A549 (cell line): ENCODE results near the gene SLC22A23.
"Not testable (repeated sequence)": the region's sequence is repeated elsewhere in the genome, so short reads cannot be mapped to it uniquely, and the experiment has no call there.

Source experiments
- BHLHE40 ChIP-seq: IDR thresholded peaks from 2 replicates; pipeline ENCODE4 v1.6.1; 2012; ENCODE audit warnings: low read depth, low read length, inconsistent platforms
- CBX2 ChIP-seq: fragments of 200-600 bp; sonication (generic); IDR thresholded peaks from 2 replicates; pipeline ENCODE4 v1.6.1; 2016; ENCODE audit warnings: low read depth, mild to moderate bottlenecking, borderline replicate concordance
- CHD2 ChIP-seq: fragments of 150-350 bp; IDR thresholded peaks from 2 replicates; pipeline ENCODE4 v1.6.1; 2014; ENCODE audit warnings: low read length; ENCODE audit not compliant: partially characterized antibody
- CTCF ChIP-seq: fragments of >200 bp; sonication (Bioruptor Twin); formaldehyde crosslinking; IDR thresholded peaks from 3 replicates; pipeline ENCODE4 v1.5.1; 2016
- HDAC2 ChIP-seq: fragments of 200-600 bp; sonication (generic); IDR thresholded peaks from 2 replicates; pipeline ENCODE4 v1.6.1; 2016
- HEYL ChIP-seq: fragments of 250-450 bp; sonication (Bioruptor Pico); IDR thresholded peaks from 2 replicates; pipeline ENCODE4 v1.8.0; 2021; ENCODE audit warnings: mild to moderate bottlenecking, moderate library complexity
- PHF8 ChIP-seq: fragments of 200-600 bp; sonication (generic); IDR thresholded peaks from 2 replicates; pipeline ENCODE4 v1.6.1; 2016; ENCODE audit warnings: low read depth, mild to moderate bottlenecking, antibody characterized with exemption, moderate library complexity, borderline replicate concordance
- POLR2A ChIP-seq: IDR thresholded peaks from 2 replicates; pipeline ENCODE4 v1.6.1; 2012; ENCODE audit warnings: mild to moderate bottlenecking, low read length
- RAD21 ChIP-seq, 2 experiments: fragments of >200 bp in 1 of 2; sonication (Bioruptor Twin) in 1 of 2; formaldehyde crosslinking in 1 of 2; IDR thresholded peaks in 1 of 2; conservative IDR thresholded peaks in 1 of 2; 2 replicates in 1 of 2; 3 replicates in 1 of 2; pipeline ENCODE4 v1.6.1; 2012 to 2018; ENCODE audit warnings: inconsistent platforms in 1 of 2
- RFX5 ChIP-seq: fragments of 450-650 bp; IDR thresholded peaks from 2 replicates; pipeline ENCODE4 v1.7.1; 2014; ENCODE audit warnings: antibody characterized with exemption, mild to moderate bottlenecking, moderate library complexity
- USF2 ChIP-seq: fragments of 450-650 bp; IDR thresholded peaks from 2 replicates; pipeline ENCODE4 v1.6.1; 2014; ENCODE audit warnings: antibody characterized with exemption
- ZC3H11A ChIP-seq: fragments of 450-650 bp; IDR thresholded peaks from 2 replicates; pipeline ENCODE4 v1.6.1; 2014; ENCODE audit warnings: antibody characterized with exemption, mild to moderate bottlenecking
- TF ChIP-seq, protein P1 (sequence below): fragments of 200-600 bp; sonication (generic); IDR thresholded peaks from 2 replicates; pipeline ENCODE4 v1.6.1; 2016; ENCODE audit warnings: antibody characterized with exemption, mild to moderate bottlenecking, moderate library complexity
- TF ChIP-seq, protein P2 (sequence below): IDR thresholded peaks from 2 replicates; pipeline ENCODE4 v1.6.1; 2012

GRCh38 chr6:3244832-3245161 is 212.1 kb downstream of the SLC22A23 start:
- not testable (repeated sequence) for TF ChIP-seq CBX2; BHLHE40; USF2; POLR2A; CHD2; HDAC2; CTCF; ZC3H11A; RFX5; PHF8; HEYL (CRISPR knock-in tag); RAD21 (conservative IDR thresholded peaks at IDR 0.05 in 1 of 2, IDR thresholded peaks at IDR 0.05 in 1 of 2)
- TF ChIP-seq, protein P1, sequence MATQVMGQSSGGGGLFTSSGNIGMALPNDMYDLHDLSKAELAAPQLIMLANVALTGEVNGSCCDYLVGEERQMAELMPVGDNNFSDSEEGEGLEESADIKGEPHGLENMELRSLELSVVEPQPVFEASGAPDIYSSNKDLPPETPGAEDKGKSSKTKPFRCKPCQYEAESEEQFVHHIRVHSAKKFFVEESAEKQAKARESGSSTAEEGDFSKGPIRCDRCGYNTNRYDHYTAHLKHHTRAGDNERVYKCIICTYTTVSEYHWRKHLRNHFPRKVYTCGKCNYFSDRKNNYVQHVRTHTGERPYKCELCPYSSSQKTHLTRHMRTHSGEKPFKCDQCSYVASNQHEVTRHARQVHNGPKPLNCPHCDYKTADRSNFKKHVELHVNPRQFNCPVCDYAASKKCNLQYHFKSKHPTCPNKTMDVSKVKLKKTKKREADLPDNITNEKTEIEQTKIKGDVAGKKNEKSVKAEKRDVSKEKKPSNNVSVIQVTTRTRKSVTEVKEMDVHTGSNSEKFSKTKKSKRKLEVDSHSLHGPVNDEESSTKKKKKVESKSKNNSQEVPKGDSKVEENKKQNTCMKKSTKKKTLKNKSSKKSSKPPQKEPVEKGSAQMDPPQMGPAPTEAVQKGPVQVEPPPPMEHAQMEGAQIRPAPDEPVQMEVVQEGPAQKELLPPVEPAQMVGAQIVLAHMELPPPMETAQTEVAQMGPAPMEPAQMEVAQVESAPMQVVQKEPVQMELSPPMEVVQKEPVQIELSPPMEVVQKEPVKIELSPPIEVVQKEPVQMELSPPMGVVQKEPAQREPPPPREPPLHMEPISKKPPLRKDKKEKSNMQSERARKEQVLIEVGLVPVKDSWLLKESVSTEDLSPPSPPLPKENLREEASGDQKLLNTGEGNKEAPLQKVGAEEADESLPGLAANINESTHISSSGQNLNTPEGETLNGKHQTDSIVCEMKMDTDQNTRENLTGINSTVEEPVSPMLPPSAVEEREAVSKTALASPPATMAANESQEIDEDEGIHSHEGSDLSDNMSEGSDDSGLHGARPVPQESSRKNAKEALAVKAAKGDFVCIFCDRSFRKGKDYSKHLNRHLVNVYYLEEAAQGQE, result not testable (repeated sequence)
- TF ChIP-seq, protein P2, sequence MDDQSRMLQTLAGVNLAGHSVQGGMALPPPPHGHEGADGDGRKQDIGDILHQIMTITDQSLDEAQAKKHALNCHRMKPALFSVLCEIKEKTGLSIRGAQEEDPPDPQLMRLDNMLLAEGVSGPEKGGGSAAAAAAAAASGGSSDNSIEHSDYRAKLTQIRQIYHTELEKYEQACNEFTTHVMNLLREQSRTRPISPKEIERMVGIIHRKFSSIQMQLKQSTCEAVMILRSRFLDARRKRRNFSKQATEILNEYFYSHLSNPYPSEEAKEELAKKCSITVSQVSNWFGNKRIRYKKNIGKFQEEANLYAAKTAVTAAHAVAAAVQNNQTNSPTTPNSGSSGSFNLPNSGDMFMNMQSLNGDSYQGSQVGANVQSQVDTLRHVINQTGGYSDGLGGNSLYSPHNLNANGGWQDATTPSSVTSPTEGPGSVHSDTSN, result not testable (repeated sequence)
